Measurements from ENCODE around the gene LSAMP. TPM values are rescaled to one million over a fixed set of nuclear protein-coding genes. Genes with fewer than 3 reads are reported as not detected.

The LSAMP gene
- total RNA-seq = 118 TPM

DNA sequence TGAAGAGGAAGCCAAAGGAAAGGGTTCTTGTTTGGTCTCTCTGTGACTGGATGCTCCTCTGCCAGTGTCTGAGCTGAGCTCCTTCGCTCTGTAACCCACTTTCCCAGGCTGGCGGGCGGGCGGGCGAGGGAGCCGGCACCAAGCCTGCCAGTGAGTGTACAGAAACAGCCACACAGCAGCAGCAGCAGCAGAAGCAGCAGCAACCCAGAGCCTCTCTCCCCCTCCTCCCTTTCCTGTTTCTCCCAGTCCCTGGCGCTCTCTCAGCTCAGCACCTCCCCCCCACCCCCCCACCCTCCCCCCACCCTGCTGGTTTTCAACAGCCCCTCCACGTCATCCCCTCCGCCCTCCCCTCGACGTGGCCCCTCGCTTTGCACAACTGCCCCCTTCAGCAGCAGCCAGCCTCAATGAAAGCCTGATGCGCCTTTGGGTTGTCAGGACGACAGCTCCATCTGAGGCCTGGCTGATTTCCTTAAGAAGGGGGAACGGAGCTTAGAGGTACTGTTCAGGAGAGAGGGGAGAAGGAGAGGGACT lies at the start of gene LSAMP:
LSAMP (minus strand) TSS at position 177 of the 531 bp plus-strand sequence.

Small RNA genes lying within 50 kb of the gene (small RNA-seq; reads per million reads assigned to genes)
- gene RN7SL815P = not detected

Measured in diencephalon (tissue), 1 donor.